ENCODE measurements around the gene ECPAS. TPM values are rescaled to one million over a fixed set of nuclear protein-coding genes. Genes with fewer than 3 reads are reported as not detected.

ECPAS gene, protein sequence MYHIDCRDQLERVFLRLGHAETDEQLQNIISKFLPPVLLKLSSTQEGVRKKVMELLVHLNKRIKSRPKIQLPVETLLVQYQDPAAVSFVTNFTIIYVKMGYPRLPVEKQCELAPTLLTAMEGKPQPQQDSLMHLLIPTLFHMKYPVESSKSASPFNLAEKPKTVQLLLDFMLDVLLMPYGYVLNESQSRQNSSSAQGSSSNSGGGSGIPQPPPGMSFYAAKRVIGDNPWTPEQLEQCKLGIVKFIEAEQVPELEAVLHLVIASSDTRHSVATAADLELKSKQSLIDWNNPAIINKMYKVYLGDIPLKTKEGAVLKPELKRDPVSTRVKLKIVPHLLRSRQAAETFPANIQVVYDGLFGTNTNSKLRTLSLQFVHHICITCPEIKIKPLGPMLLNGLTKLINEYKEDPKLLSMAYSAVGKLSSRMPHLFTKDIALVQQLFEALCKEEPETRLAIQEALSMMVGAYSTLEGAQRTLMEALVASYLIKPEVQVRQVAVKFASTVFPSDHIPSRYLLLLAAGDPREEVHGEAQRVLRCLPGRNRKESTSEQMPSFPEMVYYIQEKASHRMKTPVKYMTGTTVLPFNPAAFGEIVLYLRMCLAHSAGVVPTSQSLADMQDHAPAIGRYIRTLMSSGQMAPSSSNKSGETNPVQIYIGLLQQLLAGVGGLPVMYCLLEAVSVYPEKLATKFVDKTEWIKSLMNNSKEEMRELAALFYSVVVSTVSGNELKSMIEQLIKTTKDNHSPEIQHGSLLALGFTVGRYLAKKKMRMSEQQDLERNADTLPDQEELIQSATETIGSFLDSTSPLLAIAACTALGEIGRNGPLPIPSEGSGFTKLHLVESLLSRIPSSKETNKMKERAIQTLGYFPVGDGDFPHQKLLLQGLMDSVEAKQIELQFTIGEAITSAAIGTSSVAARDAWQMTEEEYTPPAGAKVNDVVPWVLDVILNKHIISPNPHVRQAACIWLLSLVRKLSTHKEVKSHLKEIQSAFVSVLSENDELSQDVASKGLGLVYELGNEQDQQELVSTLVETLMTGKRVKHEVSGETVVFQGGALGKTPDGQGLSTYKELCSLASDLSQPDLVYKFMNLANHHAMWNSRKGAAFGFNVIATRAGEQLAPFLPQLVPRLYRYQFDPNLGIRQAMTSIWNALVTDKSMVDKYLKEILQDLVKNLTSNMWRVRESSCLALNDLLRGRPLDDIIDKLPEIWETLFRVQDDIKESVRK (N-terminal part only)
- 10 to 100 TPM; 58.2 to 70.3 TPM for total RNA-seq

DNA sequence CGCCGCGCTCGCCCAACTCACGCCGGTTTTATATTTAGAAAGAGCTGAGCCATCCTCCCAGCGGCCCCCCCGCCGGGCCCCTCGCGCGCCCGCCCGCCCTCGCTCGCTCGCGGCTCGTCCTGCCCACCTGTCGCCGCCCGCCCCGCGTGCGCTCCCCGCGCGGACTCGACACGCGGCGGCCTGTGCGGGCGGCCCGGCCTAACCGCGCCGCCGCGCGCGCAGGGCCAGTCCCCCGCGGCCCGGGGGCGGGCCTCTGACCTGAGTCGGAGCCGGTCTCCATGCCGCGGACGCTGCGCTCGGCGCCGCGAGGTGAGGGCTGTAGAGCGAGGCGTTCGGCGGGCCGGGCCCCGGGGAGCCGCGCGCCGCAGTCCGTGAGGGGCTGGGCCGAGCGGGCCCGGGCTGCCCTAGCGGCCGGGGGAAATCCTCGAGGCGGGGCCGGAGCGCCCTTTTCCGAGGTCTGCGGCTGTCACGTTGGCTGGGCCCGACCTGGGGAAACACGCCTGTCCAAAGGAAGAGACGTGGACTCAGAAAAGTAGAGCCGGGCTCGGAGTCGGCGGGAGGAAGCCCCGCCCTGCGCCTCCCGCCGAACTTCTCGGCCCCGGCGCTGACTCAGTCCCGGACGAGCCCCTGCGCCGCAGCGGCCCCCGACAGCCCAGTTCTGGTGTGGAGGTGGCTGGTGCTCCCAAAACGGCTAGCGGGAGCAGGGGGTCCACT lies at the start of gene ECPAS:
Gene ECPAS (minus strand): TSS at position 526 of the 714 bp plus-strand sequence. CDS start 11,465 bp downstream, outside the sequence.

DNA sequence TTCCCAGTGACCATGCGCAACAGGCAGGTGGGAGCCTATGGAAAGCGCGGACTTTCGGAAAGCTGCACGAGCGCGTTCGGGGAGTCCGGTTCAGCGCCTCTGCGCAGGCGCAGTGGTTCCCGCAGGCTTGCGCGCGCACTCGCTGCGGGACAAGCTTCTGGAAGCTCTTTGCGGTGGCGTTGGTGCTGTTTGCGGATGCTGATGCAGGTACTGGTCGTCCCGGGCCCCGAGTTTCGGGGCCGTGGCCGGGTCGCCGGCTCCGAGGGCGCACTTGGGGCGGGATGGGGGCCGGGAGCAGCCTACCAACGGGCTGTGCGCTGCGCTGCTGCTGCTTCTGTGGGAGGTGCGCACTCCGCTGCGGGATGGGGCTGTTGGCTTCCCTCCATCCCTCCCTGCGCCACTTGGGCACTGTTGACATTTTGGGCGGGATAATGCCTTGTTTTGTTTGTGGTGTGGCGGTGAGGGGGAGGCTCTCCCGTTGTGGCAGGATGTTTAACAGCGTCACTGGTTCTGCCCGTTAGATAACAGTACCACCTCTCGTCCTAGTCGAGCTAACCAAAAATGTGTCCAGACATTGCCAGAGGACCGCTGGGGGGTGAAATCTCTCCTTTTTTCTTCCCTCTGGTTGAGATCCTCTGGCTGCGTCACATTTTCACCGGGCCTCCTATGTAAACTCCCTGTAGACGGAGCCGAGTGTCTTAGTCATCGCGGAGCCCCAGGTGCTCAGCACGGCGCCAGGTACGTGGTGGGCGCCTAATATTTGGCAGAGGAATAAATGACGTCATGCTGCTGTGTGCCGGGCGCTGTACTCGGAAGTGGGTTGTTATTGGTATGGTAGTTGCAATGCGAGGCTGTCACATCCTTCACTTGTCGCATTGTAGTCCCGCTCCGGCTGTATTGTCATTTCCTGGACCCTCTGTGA lies 41.1 kb upstream of the ECPAS start, which contains the start of gene ZNF483:
Gene ZNF483 (plus strand): TSS at position 124 of the 922 bp plus-strand sequence. CDS start 2,217 bp downstream, outside the sequence.

DNA sequence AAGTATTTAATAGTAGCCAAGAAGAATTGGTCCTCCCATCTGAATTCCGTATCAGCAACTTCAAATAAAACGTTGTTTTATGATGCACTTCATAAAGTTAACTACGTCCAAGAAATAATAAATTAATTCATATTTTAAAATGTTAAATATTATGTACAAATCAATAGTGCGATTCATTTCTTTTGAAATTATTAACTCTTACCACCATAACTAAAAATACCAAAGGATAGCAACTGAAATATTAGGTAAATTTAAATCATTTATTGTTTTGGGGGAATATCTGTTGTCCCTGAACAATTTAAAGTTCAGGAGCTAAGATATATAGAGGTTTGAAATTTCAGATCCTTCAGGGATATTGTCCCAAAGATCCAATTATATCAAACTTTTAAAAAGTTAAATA lies 154.1 kb downstream of the ECPAS start, which contains the start of gene OR2K2:
Gene OR2K2 (minus strand): TSS at position 101 of the 400 bp plus-strand sequence. CDS start 1,791 bp downstream, outside the sequence.

Small RNA genes within 50 kb of the gene (small RNA-seq; reads per million reads assigned to genes)
- gene RNA5SP294 = 0 reads per million in 2 donors

Other genes with a start within 250 kb of the ECPAS start
- gene OR2K2, start 154.2 kb downstream of the ECPAS start, total RNA-seq = not detected
- gene ZNF483, start 40.8 kb upstream of the ECPAS start, total RNA-seq = 1 to 10 TPM in 1 of 2 donors, under 1 TPM in 1; 0.69 to 1.3 TPM
- 10 to 100 TPM; 52.0 to 52.6 TPM for gene PTGR1, start 115.3 kb upstream of the ECPAS start, total RNA-seq
- 1 to 10 TPM; 6.2 to 9.0 TPM for gene DNAJC25, start 147.0 kb upstream of the ECPAS start, total RNA-seq
- gene GNG10, start 177.2 kb upstream of the ECPAS start, total RNA-seq = 10 to 100 TPM; 55.7 to 59.9 TPM